ENCODE results near the gene ALOX15B.

The ALOX15B gene

DNA sequence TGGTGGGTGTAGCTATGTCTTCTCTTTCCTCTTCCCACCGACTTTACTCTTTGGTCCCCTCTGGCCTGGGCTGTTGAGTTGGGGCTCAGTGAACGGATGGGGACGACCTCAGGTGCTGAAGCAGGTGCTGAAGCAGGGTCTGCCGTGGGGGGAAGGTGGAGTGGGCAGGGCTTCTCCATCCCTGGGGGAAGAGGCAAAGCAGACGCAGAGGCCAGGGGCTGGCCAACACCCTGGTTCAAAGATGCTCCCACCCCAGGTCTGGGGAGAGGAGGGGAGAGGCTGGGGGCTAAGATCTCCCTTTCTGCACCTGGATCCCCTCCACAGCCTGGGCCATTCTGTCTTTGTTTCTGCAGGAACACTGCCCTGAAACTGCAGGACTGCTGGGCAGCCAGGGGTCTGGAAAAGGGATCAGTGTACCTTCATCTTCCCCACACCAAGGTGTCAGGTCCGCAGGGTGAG is 25.7 kb downstream of the ALOX15B start:
- no peak overlapping the region for H3K4me3 ChIP-seq (ENCODE audit: low read depth, low read length)
- TF ChIP-seq, protein P1, sequence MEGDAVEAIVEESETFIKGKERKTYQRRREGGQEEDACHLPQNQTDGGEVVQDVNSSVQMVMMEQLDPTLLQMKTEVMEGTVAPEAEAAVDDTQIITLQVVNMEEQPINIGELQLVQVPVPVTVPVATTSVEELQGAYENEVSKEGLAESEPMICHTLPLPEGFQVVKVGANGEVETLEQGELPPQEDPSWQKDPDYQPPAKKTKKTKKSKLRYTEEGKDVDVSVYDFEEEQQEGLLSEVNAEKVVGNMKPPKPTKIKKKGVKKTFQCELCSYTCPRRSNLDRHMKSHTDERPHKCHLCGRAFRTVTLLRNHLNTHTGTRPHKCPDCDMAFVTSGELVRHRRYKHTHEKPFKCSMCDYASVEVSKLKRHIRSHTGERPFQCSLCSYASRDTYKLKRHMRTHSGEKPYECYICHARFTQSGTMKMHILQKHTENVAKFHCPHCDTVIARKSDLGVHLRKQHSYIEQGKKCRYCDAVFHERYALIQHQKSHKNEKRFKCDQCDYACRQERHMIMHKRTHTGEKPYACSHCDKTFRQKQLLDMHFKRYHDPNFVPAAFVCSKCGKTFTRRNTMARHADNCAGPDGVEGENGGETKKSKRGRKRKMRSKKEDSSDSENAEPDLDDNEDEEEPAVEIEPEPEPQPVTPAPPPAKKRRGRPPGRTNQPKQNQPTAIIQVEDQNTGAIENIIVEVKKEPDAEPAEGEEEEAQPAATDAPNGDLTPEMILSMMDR (IDR thresholded peaks at IDR 0.05; ENCODE audit: low read depth, low read length): no peak

DNA sequence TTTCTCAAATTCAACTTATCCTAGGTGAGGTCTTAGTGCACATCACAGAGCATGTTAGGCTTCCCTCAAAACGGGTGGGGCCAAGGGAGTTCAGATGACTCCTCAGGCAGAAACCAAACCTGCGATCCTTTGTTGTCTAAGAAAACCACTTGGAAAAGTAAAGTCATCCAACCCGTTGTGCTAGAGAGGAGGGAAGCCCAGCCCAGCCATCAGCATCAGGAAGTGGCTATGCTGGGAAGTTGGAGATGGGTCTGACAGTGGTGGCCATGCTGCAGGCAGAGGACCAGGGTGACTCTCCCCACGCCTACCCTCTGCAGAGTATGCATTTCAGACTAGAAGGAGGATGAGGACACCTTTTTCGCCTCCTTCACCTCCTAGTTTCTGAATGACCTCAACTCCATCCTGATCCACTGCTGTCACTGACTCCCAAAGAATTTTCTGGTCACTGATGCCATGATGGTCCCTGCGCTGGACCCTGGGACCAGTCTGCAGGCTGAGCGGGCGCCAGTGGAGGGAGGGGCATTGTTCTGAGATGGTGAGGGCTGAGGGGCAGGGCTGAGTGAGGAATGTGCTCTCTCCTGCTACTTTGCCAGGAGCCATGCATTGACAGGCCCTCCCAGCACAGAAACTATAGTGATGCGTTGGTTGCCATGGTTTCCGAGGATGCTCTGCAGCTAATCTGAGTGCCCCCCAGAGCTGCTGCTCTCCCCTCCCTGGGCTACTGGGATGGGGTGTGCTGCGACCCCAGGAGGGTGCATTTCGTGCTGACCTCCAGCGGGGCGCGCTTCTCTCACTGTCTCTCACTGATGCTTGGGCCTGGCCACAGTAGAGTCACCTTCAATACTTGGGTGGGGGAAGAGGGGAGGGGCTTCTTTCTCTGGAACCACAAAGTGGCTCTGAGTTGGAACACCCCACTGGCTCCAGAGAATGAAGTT is 28.2 kb downstream of the ALOX15B start:
- no peak overlapping the region for H3K4me3 ChIP-seq (ENCODE audit: low read depth, low read length)
- TF ChIP-seq, protein P1 (IDR thresholded peaks at IDR 0.05; ENCODE audit: low read depth, low read length): no peak

DNA sequence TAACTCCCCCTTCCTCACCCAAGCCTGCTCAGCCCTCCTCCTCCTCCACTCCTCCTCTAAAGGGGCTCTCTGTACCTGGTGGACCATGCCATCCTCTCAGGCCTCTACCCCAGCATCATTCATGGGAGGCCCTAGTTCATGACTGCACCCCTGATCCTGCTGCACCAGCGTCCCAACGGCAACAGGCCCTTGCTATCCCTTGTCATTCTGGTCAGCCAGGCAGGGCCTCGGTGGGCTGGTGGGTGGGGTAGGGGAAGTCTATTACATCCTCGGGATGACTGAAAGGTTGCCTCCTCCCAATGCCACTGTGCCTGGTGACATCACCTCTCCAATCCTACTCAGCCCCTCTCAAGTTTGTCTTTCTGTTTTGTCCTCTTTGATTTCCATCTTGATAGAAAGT is 28.9 kb downstream of the ALOX15B start:
- TF ChIP-seq, protein P1 (IDR thresholded peaks at IDR 0.05; ENCODE audit: low read depth, low read length): no peak

DNA sequence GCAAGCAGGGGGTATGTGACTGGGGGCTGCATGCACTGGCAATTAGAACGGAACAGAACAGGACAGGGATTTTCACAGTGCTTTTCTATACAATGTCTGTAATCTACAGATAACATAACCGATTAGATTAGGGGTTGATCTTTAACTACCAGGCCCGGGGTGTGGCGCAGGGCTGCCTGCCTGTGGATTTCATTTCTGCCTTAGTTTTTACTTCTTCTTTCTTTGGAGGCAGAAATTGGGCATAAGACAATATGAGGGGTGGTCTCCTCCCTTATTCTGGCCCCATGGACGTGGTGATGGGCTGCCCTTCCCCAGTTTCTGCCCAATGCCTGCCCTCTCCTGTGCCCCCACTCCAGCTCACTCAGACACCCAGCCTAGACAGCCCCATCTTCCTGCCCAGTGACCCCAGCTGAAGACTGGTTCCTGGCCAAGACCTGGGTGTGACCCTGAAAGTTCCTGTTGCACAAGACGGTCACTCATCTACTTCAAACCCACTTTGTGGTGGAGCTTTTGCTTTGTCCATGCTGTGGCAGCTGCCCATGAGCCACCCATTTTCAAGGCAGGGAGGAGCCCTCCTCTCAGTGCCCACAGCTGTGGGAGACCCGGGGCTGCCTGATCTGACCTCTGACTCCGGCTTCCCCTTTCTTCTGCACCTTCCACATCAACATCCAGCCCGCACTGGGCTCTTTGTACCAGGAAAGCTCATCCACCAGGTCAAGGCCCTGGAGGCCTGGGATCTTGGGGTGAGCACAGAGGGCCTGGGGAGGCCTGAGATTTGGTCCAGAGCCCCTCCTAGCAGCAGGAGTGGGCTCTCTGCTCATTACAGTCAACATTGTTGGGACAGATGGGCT is 30.1 kb downstream of the ALOX15B start:
- no peak overlapping the region for H3K4me3 ChIP-seq (ENCODE audit: low read depth, low read length)
- TF ChIP-seq, protein P1 (IDR thresholded peaks at IDR 0.05; ENCODE audit: low read depth, low read length): no peak

More for the DNA sequence above, 28.9 kb downstream of the ALOX15B start:
- no peak overlapping the region for H3K4me3 ChIP-seq (ENCODE audit: low read depth, low read length)

DNA sequence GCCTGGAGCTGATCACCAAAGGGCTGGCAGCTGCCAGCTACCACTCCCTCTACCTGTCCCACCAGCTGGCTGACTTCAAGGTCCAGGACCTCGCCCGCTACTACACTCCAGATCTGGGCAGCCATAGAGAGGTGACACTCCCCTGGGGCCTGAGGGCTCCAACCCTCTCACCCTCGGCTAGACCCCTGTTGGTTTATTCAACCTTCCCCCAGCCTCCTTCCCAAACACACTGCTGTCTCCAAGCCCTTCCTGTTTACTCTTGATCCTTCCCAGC is 30.7 kb downstream of the ALOX15B start:
- TF ChIP-seq, protein P1 (IDR thresholded peaks at IDR 0.05; ENCODE audit: low read depth, low read length): no peak
- H3K4me3 ChIP-seq (ENCODE audit: low read depth, low read length): no peak overlapping the region

DNA sequence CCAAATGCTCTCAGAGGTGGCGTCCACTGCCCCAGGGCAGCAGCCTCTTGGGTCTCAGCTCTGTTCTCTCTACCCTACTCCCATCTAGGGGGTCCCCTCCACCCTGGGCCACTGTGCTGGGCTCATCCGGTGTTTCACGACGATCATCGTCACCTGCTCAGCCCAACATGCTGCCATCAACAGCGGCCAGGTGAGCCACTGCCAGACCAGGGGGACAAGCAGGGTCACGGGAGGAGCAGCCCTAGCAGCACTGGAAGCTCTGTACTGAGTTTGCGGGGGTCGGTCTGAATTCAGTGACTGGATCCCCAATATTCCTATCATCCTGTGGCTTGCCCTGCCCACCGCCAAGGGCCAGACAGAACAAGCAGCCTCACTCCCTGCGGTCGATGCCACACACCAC is 32.6 kb downstream of the ALOX15B start:
- TF ChIP-seq, protein P1 (IDR thresholded peaks at IDR 0.05; ENCODE audit: low read depth, low read length): no peak
- H3K4me3 ChIP-seq (ENCODE audit: low read depth, low read length): no peak overlapping the region

DNA sequence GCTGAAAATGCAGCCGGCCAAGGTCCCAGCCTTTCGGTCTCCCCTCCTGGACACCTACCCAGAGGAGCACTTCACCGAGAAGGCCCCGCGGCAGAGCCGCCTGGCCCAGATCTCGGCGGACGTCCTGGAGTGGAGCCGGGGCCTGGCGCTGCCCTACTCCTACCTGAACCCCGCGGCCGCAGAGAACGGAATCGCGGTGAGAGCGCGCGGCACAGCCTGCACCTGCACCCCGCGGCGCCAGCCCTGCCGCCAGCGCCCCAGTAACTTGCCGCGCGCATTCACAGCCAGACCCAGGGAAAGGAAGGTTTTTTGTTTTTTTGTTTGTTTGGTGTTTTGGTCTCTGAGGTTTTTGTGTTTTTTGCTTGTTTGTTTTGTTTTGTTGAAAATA is 33.5 kb downstream of the ALOX15B start:
- H3K4me3 ChIP-seq (ENCODE audit: low read depth, low read length): no peak overlapping the region
- TF ChIP-seq, protein P1 (IDR thresholded peaks at IDR 0.05; ENCODE audit: low read depth, low read length): no peak
